KBM-7 (cell line): ENCODE data around the gene RNF126.
A peak's percentile ranks its signal among the peaks of the same experiment; 100 is the strongest.
"Not testable (repeated sequence)": the region's sequence is repeated elsewhere in the genome, so short reads cannot be mapped to it uniquely, and the experiment has no call there.

ENCODE experiments used
- DNase-seq: peaks from one replicate; pipeline ENCODE4 v3.0.0-alpha.2; 2015
- in situ Hi-C: fragments of 300-500 bp; cut with MboI; formaldehyde crosslinking; loops from 2 replicates; pipeline ENCODE4 v1.14.3; 2020; ENCODE audit warnings: low sequenced_read_pairs, low pct_unique_long_range_greater_than_20kb, mixed read lengths

RNF126 gene

DNA sequence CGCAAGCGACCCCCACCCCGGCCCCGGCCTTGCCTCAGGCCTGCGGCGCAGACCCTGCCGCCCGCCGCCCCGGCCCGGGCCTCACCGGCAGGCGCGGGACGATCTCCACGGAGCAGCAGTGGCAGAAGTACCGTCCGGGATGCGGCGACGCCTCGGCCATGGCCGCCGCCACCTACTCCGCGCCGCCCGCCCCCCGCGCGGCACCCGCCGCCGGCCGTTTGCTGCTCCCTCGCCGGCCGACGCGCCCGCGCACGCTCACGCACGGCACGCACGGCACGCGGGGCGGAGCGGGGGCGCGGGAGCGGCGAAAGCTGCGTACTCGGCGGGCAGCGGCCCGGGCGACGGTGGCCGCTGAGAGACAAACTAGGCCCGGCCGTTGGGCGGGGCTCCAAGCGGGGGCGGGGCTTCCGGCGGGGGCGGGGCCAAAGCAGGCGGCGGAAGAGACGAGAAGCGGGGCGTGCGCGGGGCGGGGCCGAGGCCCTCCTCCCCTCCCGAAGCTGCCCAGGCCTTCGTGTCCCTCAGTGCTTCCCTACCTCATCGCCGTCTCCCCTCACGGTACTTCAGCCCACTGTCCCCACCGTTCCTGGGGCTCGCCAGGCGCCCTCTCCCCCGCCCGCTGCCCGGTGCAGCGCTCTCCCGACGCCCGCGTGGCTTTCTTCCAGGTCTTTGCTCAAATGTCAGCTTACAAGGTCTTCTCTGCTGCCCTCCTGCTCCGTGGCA is at the start of gene RNF126:
Gene RNF126 (minus strand): TSS at position 253 of the 720 bp plus-strand sequence. CDS start 93 bp downstream, at position 160.
- in situ Hi-C loops = no loop called here
- DNase-seq = peak; percentile 83

DNA sequence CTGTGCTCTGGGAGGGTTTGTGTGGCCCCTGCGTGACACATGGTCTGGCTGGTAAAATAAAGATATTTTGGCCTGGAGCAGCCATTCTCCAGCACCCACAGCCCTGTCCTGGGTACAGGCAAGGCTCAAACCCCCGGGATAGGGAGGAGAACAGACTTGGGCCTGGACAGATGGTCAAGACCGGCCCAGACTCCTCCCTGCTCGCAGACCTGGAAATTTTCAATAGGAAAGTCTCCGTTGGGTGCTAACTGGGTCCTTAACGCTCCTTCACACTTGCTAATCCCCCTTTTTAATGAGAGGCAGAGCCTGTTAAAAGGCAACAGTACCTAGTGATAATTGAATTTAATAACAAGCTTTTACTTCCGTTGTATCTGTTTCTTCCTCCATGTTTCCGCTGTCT is 48.2 kb upstream of the RNF126 start:
- in situ Hi-C loops = no loop called here
- DNase-seq = no peak

DNA sequence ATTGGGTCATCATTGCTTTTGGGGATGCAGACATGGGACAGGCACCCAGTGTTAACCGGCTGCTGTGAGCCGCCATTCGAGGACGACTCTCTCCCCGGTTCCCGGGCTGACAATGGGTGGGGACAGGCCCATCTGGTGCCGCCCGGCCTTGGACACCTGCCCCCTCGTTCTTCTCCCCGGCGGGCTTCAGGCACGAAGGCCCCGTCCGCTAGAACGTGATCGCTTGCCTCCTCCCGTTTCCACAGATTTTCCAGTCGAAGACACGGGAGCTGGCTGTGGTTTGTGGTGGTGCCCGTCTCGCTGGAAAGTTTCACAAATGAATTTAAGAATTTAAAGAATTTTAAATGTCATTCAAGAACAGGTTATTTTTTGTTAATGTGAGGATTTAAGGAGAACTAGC is 47.8 kb upstream of the RNF126 start:
- DNase-seq = no peak
- in situ Hi-C loops = no loop called here

DNA sequence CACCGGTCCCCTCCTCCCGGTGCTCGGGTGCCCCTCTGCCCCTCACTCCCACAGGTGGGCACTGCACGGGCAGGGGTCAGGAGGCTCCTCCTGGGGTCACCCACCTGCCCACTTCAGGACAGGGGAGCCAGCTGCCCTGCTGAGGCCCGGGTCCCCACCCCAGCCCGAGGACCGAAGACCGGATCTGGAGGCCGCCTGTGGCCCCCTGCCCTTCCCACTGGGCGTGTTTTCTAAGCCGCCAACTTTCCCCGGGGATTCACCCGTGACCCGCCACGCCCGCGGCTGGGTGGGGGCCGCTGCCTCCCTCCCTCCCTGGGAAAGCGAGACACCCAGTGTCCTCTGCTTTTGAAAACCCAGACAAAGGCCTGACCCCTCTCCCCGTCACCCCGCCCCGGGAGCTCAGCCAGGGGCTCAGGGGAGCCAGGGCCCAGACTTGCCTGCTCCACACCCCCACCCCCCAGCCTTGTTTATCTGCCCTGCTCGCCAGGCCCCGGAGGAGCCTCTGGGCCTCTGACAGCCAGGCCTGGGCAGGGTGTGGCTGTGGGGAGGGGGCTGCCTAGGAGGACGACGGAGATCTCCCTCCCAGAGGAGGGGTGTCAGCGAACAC is 47.1 kb upstream of the RNF126 start:
- in situ Hi-C loops = no loop called here
- DNase-seq = no peak

DNA sequence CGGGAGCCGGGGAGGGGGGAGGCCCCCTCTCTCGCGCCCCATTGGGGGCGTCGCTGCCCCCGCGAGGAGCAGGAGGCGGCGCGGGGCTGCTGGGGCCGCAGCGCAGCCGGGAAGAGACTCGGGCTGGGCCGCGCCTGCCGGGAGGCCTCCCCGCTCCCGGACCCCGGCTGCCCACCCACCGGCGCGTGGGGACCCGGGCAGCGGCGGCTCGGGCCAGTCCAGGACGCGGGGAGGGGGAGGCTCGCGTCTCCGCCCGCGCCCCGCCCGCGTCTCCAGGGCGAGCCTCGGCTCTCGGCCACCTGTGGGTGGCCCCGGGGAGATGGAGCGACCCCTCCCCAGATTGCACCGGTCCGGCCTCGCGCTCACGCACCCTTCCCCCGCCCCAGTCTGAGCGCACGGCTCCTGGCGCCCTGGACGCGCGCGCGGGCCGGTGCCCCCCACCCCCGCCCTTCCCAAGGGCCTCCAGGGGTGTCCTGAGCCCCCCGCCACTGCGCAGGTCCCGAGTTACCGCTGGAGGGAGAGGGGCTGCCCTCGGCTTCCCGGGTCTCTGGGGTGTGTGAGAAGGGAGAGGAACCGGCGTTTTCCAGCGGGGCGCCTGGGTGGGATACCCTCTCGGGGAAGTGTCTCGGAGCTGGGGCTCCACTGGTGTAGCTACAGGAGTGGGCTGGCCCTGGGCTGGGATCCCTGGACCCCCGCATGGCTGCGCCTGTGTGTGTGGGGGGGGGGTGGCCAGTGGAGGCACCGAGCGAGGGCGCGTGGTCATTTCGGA is 46.4 kb upstream of the RNF126 start:
- in situ Hi-C loops = no loop called here
- no peak for DNase-seq

GRCh38 chr19:708154-709143 is 45.4 kb upstream of the RNF126 start, which contains the start of gene PALM:
PALM (plus strand) TSS chr19:708935; CDS start chr19:709147, 212 bp downstream.
- in situ Hi-C loops = no loop called here
- DNase-seq = no peak

DNA sequence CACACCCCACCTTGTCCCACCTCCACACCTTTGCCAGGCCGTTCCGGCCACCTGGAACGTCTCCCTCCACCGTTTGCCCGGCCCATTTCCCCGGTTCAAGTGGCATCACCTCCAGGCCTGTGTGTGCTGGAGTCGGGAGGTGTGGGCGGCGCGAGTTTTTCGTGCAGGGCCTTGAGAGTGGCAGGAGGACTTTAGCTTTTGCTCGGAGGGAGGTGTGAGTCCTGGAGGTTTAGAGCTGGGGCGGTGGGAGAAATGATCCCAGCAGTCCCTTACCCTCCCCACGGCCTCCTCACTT is 41.4 kb upstream of the RNF126 start:
- in situ Hi-C loops = no loop called here
- DNase-seq = no peak

DNA sequence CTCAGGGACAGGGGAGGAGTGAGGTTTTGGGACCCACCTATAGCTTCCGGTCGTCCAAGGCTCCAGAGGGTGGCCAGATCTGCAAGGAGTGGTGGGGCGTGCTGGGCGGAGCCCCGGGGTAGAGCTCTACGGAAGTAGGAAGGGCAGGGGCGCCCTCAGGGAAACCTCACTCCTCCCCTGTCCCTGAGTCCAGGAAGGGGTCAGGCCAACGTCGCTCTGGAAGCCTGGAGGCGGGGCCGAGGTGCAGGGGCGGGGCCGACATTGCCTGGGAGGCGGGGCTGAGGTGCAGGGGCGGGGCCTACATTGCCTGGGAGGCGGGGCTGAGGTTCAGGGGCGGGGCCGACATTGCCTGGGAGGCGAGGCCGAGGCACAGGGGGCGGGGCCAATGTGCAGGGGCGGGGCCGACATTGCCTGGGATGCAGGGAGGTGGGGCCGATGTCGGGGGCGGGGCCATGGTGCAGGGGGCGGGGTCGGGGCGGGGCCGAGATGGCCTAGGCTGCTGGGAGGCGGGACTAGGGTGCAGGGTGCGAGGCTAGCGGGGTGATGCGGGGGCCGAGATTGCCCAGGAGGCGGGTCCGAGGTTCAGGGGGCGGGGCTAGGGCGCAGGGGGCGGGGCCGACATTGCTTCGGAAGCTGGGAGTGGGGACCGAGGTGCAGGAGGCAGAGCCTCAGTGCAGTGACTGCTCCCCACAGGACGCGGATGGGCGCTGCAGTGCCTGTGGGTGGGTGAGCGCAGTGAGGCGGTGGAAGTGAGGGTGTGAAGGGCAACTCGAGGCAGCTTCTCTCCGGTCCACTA is 40.8 kb upstream of the RNF126 start:
- in situ Hi-C loops = no loop called here
- peak; percentile 95 for DNase-seq

- in situ Hi-C loops = no loop called here
- DNase-seq = no peak
These were observed 40.3 kb upstream of the RNF126 start for GRCh38 chr19:703329-703650.

DNA sequence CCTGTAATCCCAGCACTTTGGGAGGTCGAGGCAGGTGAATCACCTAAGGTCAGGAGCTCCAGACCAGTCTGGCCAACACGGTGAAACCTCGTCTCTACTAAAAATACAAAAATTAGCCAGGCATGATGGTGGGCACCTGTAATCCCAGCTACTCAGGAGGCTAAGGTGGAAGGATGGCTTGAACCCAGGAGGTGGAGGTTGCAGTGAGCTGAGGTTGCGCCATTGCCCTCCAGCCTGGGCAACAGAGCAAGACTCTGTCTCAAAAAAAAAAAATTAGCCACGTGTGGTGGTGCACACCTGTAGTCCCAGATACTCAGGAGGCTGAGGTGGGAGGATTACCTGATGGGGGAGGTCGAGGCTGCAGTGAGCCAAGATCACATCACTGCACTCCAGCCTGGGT is 39.8 kb upstream of the RNF126 start:
- in situ Hi-C loops, DNase-seq: not testable (repeated sequence)

DNA sequence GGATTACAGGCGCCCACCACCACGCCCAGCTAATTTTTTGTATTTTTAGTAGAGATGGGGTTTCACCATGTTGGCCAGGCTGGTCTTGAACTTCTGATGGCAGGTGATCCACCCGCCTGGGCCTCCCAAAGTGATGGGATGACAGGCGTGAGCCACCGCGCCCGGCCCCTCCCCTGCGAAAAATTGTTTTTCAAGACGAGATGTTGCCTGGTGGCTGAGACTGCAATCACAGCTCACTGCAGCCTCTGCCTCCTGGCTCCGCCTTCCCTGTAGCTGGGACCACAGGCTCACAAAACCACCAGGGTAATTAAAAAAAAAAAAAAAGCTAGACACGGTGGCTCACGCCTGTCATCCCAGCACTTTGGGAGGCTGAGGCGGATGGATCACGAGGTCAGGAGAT is 36.9 kb upstream of the RNF126 start:
- peak; percentile 85 for DNase-seq
- in situ Hi-C loops = not testable (repeated sequence)

- DNase-seq, in situ Hi-C loops: not testable (repeated sequence)
These were observed 35.5 kb upstream of the RNF126 start for GRCh38 chr19:698529-698928.

DNA sequence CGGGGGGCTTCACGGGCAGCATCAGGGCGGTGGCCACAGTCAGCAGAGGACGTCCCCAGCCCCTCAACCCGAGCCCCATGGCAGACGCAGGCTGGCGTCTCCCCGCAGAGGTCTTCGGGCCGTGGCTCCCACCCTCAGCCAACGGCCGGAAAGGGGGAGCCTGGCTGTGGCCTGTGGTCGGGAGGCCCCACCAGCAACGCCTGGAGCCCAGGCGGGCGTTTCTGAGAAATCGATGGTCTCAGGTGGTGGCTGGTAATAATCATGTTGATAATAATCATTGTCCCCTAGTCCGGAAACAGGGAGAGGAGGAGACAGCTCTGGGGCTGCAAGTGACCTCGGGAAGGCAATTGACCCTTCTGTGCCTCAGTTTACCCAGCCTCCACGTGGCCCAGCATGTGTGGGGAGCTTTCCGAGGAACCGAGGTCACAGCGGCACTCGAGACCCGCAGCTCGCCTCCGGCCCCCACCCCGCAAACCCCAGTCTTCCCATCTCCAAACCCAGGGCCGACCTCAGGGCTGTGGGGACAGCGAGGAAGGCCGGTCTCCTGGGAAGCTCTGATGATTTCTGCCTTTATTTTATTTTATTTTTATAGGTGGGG is 32.4 kb upstream of the RNF126 start, which contains the start of gene PRSS57:
Gene PRSS57 (minus strand): TSS at position 101 of the 598 bp plus-strand sequence. CDS start 22 bp downstream, at position 79.
- peak; percentile 88 for DNase-seq
- in situ Hi-C loops = no loop called here

GRCh38 chr19:694481-695351 is 31.7 kb upstream of the RNF126 start:
- peak; percentile 37 for DNase-seq
- in situ Hi-C loops = no loop called here

DNA sequence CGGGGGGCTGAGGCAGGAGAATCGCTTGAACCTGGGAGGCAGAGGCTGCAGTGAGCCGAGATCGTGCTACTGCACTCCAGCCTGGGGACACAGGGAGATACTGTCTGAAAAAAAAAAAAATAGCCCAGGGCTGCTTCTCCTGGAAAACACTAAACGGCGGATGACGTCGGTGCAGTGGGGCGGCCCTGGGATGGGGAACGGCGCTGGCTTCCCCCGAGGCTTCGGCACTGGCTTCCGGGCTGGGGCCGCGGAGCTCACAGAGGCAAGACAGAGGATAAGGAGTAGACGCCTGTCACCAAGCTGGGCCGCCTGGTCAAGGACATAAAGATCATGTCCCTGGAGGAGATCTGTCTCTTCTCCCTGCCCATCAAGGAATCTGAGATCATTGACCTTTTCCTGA is 27.2 kb upstream of the RNF126 start:
- in situ Hi-C loops = no loop called here
- DNase-seq = no peak

GRCh38 chr19:688992-689391 is 26.0 kb upstream of the RNF126 start:
- in situ Hi-C loops = no loop called here
- no peak for DNase-seq

GRCh38 chr19:688214-688613 is 25.2 kb upstream of the RNF126 start:
- no peak for DNase-seq
- in situ Hi-C loops = no loop called here
